Endodermal cell (in vitro differentiated cells): ENCODE measurements around the gene PPP5C. TPM values are rescaled to one million over a fixed set of nuclear protein-coding genes. Genes with fewer than 3 reads are reported as not detected.
"Not testable (repeated sequence)": the region's sequence is repeated elsewhere in the genome, so short reads cannot be mapped to it uniquely, and the experiment has no call there.

Experiments
- DNase-seq: peaks from one replicate; pipeline ENCODE4 v3.0.0-alpha.2; 2017
- H3K27ac ChIP-seq: 2 replicates; pipeline ENCODE4 v1.5.1; 2013; ENCODE audit warnings: mild to moderate bottlenecking, low read depth, low read length, moderate library complexity
- H3K27me3 ChIP-seq: 2 replicates; pipeline ENCODE4 v1.6.1; 2013; ENCODE audit warnings: mild to moderate bottlenecking, low read length, moderate library complexity; ENCODE audit not compliant: insufficient read depth, control insufficient read depth, poor library complexity, severe bottlenecking
- H3K36me3 ChIP-seq: 2 replicates; pipeline ENCODE4 v1.7.0; 2013; ENCODE audit warnings: mild to moderate bottlenecking, low read length, moderate library complexity; ENCODE audit not compliant: control insufficient read depth, insufficient read depth
- H3K4me1 ChIP-seq: one replicate; pipeline ENCODE4 v1.7.0; 2013; ENCODE audit warnings: low read length; ENCODE audit not compliant: control insufficient read depth, insufficient read depth
- H3K4me3 ChIP-seq: 2 replicates; pipeline ENCODE4 v1.5.1; 2013; ENCODE audit warnings: mild to moderate bottlenecking, low read length, moderate library complexity
- H3K9ac ChIP-seq: 2 replicates; pipeline ENCODE4 v1.6.1; 2013; ENCODE audit warnings: mild to moderate bottlenecking, low read length, moderate library complexity; ENCODE audit not compliant: poor library complexity, severe bottlenecking; ENCODE audit errors: extremely low read depth
- H3K9me3 ChIP-seq: 2 replicates; pipeline ENCODE4 v1.6.1; 2013; ENCODE audit warnings: mild to moderate bottlenecking, low read length, moderate library complexity; ENCODE audit not compliant: control insufficient read depth
- H3K27ac Mint-ChIP-seq: 2 replicates; pipeline ENCODE4 v1.8.0; 2020; ENCODE audit warnings: mixed read lengths
- H3K27me3 Mint-ChIP-seq: 2 replicates; pipeline ENCODE4 v1.8.0; 2021; ENCODE audit warnings: mild to moderate bottlenecking, mixed read lengths; ENCODE audit not compliant: insufficient read depth
- H3K36me3 Mint-ChIP-seq: 2 replicates; pipeline ENCODE4 v1.8.0; 2020; ENCODE audit warnings: low read depth, mixed read lengths
- H3K4me1 Mint-ChIP-seq: 2 replicates; pipeline ENCODE4 v1.8.0; 2020; ENCODE audit warnings: mixed read lengths
- H3K4me3 Mint-ChIP-seq: 2 replicates; pipeline ENCODE4 v1.8.0; 2020; ENCODE audit warnings: mild to moderate bottlenecking, moderate library complexity, mixed read lengths
- H3K9me3 Mint-ChIP-seq: 2 replicates; pipeline ENCODE4 v1.8.0; 2020; ENCODE audit warnings: mild to moderate bottlenecking, mixed read lengths
- WGBS, 2 experiments: methylation state at CpG; one replicate each; pipeline versions ENCODE4 v1.1.5 to v1.1.7; 2013; ENCODE audit warnings: missing lambda C conversion rate in 2 of 2, mixed read lengths in 1 of 2; ENCODE audit not compliant: insufficient coverage in 1 of 2, insufficient read length in 1 of 2; 5-methylcytosine and 5-hydroxymethylcytosine counted together
- total RNA-seq, 2 donors: library from RNA; stranded (reverse); fragmentation: NEBNext Ultra II Directional in 1 of 2; extraction: Animal tissue kit (Norgen Biotek cat#: 25700) in 1 of 2; gene quantifications; 2 replicates in 1 of 2; 3 replicates in 1 of 2; pipeline ENCODE4 v1.2.1, GENCODE V29; 2021
- TF ChIP-seq, protein P1 (sequence below): fragments of 200-600 bp; sonication (generic); conservative IDR thresholded peaks from 2 replicates; pipeline ENCODE4 v1.5.0; 2021; ENCODE audit warnings: antibody characterized with exemption, mild to moderate bottlenecking

Gene PPP5C
- total RNA-seq, 2 donors from 2014 or later: 101 to 112 TPM

DNA sequence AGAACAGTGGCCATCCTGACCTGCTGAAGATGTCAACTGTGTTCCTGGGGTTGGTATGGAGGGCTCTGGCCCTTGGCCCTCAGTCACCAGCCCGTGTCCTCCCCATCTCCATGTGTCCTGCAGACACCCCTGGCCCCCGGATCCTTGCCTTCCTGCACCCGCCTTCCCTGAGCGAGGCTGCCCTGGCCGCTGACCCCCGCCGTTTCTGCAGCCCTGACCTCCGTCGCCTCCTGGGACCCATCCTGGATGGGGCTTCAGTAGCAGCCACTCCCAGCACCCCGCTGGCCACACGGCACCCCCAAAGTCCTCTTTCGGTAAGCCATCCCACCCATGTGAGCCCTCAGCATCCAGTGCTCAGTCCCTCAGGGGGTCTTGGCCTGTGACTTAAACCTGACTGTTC is 25.2 kb upstream of the PPP5C start:
- Histone ChIP-seq H3K4me3 (no peak overlapping the region), H3K4me1 (no peaks in the 10 kb centered on the region), H3K27me3 (no peaks in the 10 kb centered on the region), H3K27ac (no peak overlapping the region), H3K9ac (no peak overlapping the region), H3K36me3 (peaks cover 44% of the 10 kb centered on the region), H3K9me3 (peaks cover 28% of the 10 kb centered on the region)
- H3K36me3 Mint-ChIP-seq: peaks cover 68% of the 10 kb centered on the region
- no peak overlapping the region for H3K27ac Mint-ChIP-seq
- peaks cover 20% of the 10 kb centered on the region for H3K9me3 Mint-ChIP-seq
- H3K27me3 Mint-ChIP-seq: no peaks in the 10 kb centered on the region
- no peak overlapping the region for H3K4me3 Mint-ChIP-seq
- no peaks in the 10 kb centered on the region for H3K4me1 Mint-ChIP-seq
- 92 to 95% methylated on average over 5 to 12 of the region's 12 CpGs for WGBS, 2 experiments
- TF ChIP-seq, protein P1, sequence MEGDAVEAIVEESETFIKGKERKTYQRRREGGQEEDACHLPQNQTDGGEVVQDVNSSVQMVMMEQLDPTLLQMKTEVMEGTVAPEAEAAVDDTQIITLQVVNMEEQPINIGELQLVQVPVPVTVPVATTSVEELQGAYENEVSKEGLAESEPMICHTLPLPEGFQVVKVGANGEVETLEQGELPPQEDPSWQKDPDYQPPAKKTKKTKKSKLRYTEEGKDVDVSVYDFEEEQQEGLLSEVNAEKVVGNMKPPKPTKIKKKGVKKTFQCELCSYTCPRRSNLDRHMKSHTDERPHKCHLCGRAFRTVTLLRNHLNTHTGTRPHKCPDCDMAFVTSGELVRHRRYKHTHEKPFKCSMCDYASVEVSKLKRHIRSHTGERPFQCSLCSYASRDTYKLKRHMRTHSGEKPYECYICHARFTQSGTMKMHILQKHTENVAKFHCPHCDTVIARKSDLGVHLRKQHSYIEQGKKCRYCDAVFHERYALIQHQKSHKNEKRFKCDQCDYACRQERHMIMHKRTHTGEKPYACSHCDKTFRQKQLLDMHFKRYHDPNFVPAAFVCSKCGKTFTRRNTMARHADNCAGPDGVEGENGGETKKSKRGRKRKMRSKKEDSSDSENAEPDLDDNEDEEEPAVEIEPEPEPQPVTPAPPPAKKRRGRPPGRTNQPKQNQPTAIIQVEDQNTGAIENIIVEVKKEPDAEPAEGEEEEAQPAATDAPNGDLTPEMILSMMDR: no peak
- DNase-seq: no peak

DNA sequence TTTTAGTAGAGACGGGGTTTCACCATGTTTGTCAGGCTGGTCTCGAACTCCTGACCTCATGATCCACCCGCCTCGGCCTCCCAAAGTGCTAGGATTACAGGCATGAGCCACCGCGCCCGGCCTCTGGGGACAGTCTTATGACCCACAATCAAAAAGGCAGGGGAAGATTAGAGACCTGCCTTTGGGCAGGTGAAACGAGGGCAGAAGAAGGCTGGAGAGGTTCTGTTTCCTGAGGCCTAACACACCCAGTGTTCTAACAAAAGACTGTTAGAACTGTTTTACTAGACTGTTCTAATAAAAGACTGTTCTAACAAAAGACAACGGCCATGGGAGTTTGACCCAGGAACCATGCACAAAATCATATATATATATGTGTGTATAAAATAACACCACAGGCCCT is 23.7 kb upstream of the PPP5C start:
- H3K27me3 ChIP-seq, H3K4me1 Mint-ChIP-seq, H3K4me3 Mint-ChIP-seq, H3K27ac Mint-ChIP-seq, H3K27me3 Mint-ChIP-seq, H3K4me3 ChIP-seq, H3K4me1 ChIP-seq, H3K27ac ChIP-seq, H3K9ac ChIP-seq, DNase-seq: not testable (repeated sequence)
- peaks cover 42% of the 10 kb centered on the region for H3K9me3 ChIP-seq
- H3K9me3 Mint-ChIP-seq: peaks cover 34% of the 10 kb centered on the region
- peaks cover 56% of the 10 kb centered on the region for H3K36me3 ChIP-seq
- peaks cover 73% of the 10 kb centered on the region for H3K36me3 Mint-ChIP-seq
- 96% methylated on average over 5 to 8 of the region's 9 CpGs for WGBS, 2 experiments

GRCh38 chr19:46324277-46324676 is 22.6 kb upstream of the PPP5C start:
- no peaks in the 10 kb centered on the region for H3K4me1 ChIP-seq
- TF ChIP-seq, protein P1: no peak
- H3K9ac ChIP-seq: no peak overlapping the region
- peaks cover 67% of the 10 kb centered on the region for H3K36me3 ChIP-seq
- Mint-ChIP-seq H3K27me3 (no peaks in the 10 kb centered on the region), H3K4me3 (no peak overlapping the region), H3K9me3 (peaks cover 41% of the 10 kb centered on the region), H3K27ac (no peak overlapping the region), H3K4me1 (no peaks in the 10 kb centered on the region), H3K36me3 (peaks cover 78% of the 10 kb centered on the region)
- H3K27ac ChIP-seq: no peak overlapping the region
- DNase-seq: no peak
- no peaks in the 10 kb centered on the region for H3K27me3 ChIP-seq
- peaks cover 53% of the 10 kb centered on the region for H3K9me3 ChIP-seq
- 88 to 97% methylated on average over 1 to 3 of the region's 3 CpGs for WGBS, 2 experiments
- no peak overlapping the region for H3K4me3 ChIP-seq

DNA sequence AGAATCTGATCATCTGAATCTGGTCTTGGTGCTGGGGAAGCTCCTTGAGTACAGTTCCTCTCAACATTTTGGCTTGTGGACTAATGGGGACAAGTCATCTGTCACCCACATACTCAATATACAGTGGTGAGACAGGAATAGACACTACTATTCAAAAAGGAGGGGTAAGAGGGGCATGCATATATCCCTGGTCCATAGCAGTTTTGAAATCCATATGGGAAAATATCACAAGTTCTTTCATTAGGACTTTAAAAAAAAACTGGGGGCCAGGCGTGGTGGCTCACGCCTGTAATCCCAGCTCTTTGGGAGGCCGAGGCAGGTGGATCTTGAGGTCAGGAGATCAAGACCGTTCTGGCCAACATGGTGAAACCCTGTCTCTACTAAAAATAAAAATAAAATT is 20.3 kb upstream of the PPP5C start:
- Mint-ChIP-seq H3K36me3 (peaks cover 92% of the 10 kb centered on the region), H3K27ac (no peak overlapping the region), H3K27me3 (no peaks in the 10 kb centered on the region), H3K4me1 (no peaks in the 10 kb centered on the region), H3K4me3 (no peak overlapping the region), H3K9me3 (peaks cover 46% of the 10 kb centered on the region)
- peak overlapping the region; percentile 11 for H3K4me3 ChIP-seq
- peaks cover 80% of the 10 kb centered on the region for H3K36me3 ChIP-seq
- H3K9ac ChIP-seq: no peak overlapping the region
- no peaks in the 10 kb centered on the region for H3K27me3 ChIP-seq
- H3K27ac ChIP-seq: no peak overlapping the region
- H3K9me3 ChIP-seq: peaks cover 53% of the 10 kb centered on the region
- TF ChIP-seq, protein P1: no peak
- no peaks in the 10 kb centered on the region for H3K4me1 ChIP-seq
- WGBS, 2 experiments: 91 to 100% methylated on average over 1 to 4 of the region's 4 CpGs
- no peak for DNase-seq
